Measurements from ENCODE around the gene RAB34.
A peak's percentile ranks its signal among the peaks of the same experiment; 100 is the strongest.

The RAB34 gene, protein sequence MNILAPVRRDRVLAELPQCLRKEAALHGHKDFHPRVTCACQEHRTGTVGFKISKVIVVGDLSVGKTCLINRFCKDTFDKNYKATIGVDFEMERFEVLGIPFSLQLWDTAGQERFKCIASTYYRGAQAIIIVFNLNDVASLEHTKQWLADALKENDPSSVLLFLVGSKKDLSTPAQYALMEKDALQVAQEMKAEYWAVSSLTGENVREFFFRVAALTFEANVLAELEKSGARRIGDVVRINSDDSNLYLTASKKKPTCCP

GRCh38 chr17:28717578-28718332 lies at the start of gene RAB34:
TSS of gene RAB34 (minus strand) at chr17:28717868. CDS start at chr17:28717266, 602 bp downstream.
- DNase-seq (ENCODE audit: low read depth), result no peak

- no peak for DNase-seq (ENCODE audit: low read depth)
These were observed 47.4 kb upstream of the RAB34 start for GRCh38 chr17:28765038-28765437.

GRCh38 chr17:28763804-28764266 lies 46.2 kb upstream of the RAB34 start:
- DNase-seq (ENCODE audit: low read depth), result peak; percentile 77

GRCh38 chr17:28763137-28763799 lies 45.6 kb upstream of the RAB34 start:
- no peak for DNase-seq (ENCODE audit: low read depth)

- no peak for DNase-seq (ENCODE audit: low read depth)
These were observed 43.2 kb upstream of the RAB34 start for GRCh38 chr17:28760601-28761562.

- no peak for DNase-seq (ENCODE audit: low read depth)
These were observed 41.7 kb upstream of the RAB34 start for GRCh38 chr17:28759256-28759865.

GRCh38 chr17:28758411-28759121 lies 40.9 kb upstream of the RAB34 start:
- no peak for DNase-seq (ENCODE audit: low read depth)

DNA sequence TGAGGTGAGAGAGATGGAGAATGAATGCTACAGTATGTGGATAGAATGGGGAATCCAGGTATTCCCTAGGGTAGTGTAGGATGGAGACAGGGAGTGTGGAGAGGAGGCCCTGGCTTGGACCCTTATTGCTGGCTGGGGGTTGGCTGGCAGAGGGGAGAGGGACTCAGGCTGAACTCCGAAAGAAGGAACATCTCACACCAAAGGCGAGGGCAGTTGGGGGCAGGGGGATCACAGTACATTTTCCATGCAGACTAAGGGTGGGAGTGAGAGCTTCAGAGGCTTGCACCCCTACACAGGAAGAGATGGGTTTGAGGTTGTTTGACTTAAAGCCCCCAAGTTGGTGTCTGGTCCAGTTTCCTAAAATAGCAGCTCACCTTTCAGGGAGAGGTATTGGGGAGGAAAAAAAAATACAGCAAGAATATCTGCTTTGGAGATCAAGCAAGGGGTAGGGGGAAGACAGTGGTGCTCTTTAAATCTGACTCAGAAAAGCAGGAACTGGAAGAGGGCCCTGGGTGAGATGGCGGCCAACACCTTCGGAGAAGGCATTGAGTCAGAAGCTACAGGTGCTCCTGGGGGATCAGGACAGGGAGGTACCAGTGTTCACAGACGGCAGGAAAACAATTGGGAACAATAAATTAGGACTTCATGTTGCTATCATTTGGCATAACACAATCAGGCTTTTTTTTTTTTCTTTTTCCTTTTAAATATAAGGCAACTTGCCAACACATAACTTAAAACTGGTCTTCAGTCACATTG lies 38.6 kb upstream of the RAB34 start:
- DNase-seq (ENCODE audit: low read depth), result no peak

DNA sequence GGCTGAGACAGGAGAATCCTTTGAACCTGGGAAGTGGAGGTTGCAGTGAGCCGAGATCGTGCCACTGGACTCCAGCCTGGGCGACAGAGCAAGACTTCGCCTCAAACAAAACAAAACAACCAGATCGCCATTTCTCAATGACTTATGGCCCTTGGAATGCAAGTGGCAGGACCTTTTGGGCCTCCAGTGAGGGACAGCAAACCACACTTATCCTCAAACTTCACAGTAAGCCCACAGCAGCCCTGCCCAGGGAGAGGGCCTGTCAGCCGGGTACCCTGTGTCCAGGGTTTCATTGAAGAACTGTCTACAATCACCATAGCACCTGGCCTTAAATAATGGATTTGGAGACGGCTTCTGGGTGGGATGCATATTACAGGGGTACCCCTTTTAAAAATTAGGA lies 37.8 kb upstream of the RAB34 start:
- DNase-seq (ENCODE audit: low read depth), result no peak

GRCh38 chr17:28751600-28752366 lies 34.1 kb upstream of the RAB34 start:
- DNase-seq (ENCODE audit: low read depth), result no peak

DNA sequence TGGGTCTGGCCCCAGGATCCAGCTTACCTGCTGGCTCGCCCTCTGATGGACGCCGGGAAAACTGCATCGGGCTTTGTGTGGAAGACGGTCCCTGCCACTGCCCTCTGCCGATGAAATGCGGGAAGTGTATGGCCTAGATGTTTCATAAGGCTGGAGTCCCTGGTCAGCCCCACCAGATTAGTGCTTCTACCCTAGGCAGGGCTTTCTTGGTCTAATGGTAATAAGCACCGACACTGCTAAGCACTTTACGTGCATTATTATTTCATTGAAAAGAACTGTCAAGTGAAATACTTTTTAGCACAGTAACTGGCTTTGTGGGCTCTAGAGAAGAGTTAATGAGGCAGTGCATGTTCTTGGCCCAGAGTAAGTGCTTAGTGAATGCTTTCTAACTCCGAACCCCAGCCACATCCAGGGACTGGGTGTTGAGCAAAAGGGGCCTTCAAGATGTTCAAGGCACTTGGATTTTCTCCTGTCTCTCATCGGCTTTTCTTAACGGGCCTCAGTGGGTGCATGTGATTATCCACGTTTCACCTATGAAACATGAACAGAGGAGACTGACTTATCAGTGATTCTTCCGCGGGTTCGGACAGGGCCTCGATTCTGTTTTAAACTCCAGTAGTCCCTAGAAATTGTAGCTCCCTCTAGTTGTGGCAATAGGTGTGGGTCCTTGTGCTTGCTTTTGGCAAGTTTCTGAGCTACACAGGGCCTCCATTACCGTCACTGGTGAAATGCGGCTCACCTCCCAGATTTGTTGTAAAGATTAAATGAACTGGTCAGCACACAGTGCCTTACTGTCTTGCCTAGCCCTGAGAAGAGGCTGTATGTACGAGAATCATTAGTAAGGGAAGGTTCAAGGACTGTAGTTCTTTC lies 32.7 kb upstream of the RAB34 start:
- DNase-seq (ENCODE audit: low read depth), result peak; percentile 83

DNA sequence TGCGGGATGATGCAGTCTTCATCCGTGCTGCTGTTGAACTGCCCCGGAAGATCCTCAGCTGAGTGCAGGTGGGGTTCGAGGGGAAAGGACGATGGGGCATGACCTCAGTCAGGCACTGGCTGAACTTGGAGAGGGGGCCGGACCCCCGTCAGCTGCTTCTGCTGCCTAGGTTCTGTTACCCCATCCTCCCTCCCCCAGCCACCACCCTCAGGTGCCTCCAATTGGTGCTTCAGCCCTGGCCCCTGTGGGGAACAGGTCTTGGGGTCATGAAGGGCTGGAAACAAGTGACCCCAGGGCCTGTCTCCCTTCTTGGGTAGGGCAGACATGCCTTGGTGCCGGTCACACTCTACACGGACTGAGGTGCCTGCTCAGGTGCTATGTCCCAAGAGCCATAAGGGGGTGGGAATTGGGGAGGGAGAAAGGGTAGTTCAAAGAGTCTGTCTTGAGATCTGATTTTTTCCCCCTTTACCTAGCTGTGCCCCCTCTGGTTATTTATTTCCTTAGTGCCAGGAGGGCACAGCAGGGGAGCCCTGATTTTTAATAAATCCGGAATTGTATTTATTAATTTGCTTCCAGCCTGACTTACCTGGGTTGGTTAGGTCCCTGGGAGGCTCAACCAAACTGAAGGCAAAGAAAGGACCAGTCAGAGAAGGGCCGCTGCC lies 32.0 kb upstream of the RAB34 start:
- no peak for DNase-seq (ENCODE audit: low read depth)

DNA sequence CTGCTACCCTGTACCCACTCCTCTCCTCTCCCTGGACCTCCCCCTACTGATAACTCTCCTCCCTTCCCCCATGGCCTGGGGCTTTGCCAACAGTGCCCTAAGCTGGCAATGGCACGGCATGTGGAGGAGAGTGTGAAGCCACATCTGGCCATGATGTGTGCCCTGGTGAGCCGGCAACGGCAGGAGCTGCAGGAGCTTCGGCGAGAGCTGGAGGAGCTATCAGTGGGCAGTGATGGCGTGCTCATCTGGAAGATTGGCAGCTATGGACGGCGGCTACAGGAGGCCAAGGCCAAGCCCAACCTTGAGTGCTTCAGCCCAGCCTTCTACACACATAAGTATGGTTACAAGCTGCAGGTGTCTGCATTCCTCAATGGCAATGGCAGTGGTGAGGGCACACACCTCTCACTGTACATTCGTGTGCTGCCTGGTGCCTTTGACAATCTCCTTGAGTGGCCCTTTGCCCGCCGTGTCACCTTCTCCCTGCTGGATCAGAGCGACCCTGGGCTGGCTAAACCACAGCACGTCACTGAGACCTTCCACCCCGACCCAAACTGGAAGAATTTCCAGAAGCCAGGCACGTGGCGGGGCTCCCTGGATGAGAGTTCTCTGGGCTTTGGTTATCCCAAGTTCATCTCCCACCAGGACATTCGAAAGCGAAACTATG lies 31.3 kb upstream of the RAB34 start:
- DNase-seq (ENCODE audit: low read depth), result no peak

- no peak for DNase-seq (ENCODE audit: low read depth)
These were observed 30.4 kb upstream of the RAB34 start for GRCh38 chr17:28747801-28748750.

- no peak for DNase-seq (ENCODE audit: low read depth)
These were observed 29.5 kb upstream of the RAB34 start for GRCh38 chr17:28747051-28747691.

Measured in activated T-cell treated with anti-CD3 and anti-CD28 coated beads for 1 hour (primary cell).